ENCODE measurements around the gene FBXO33. TPM values are rescaled to one million over a fixed set of nuclear protein-coding genes. Genes with fewer than 3 reads are reported as not detected.

The FBXO33 gene
- total and polyA plus RNA-seq, 2 experiments from 2014 or later, result 9.0 to 21.4 TPM

- Histone ChIP-seq H3K9me2 (ENCODE audit: insufficient read depth) (no peaks in the 10 kb centered on the region), H3F3A (ENCODE audit: insufficient read depth) (peaks cover 23% of the 10 kb centered on the region; the same call in 1 of the 2 replicates), H4K20me1 (ENCODE audit: insufficient read depth) (0 out of 2 replicates have a peak, but pooled peaks cover 6% of the 10 kb centered on the region), H3K79me2 (ENCODE audit: insufficient read depth) (peaks cover 63% of the 10 kb centered on the region), H3K9ac (no peak overlapping the region), H3K4me2 (ENCODE audit: unreplicated experiment) (no peak overlapping the region), H3K9me3 (ENCODE audit: low read depth) (no peaks in the 10 kb centered on the region), H3K36me3 (ENCODE audit: low read depth) (peaks cover 2% of the 10 kb centered on the region; the same call in 1 of the 2 replicates), H3K27me3 (replicated peaks; ENCODE audit: insufficient read depth) (no peaks in the 10 kb centered on the region), H3K27ac (no peak overlapping the region), H3K4me3 (no peak overlapping the region), H3K4me1 (ENCODE audit: insufficient read depth) (peaks cover 15% of the 10 kb centered on the region), H2AFZ (no peak overlapping the region)
- WGBS, 2 experiments (ENCODE audit: low coverage in 1 of 2, low lambda C conversion rate in 2 of 2, missing lambda C conversion rate in 2 of 2), result 53 to 59% methylated on average over 4 of the region's 4 CpGs
- DNase-seq, result peak; percentile 83
- TF ChIP-seq EZH2phosphoT487 (IDR thresholded peaks at IDR 0.05; ENCODE audit: insufficient read depth, low read depth) (no peak), EZH2 (IDR thresholded peaks at IDR 0.05; ENCODE audit: insufficient read depth, poor library complexity, severe bottlenecking) (no peak)
- in situ Hi-C loops (cut with MboI), result no loop called here
Observed at GRCh38 chr14:39368261-39368959, 63.8 kb downstream of the FBXO33 start.

- H3K4me3 ChIP-seq, result no peak overlapping the region
- TF ChIP-seq EZH2 (IDR thresholded peaks at IDR 0.05; ENCODE audit: insufficient read depth, poor library complexity, severe bottlenecking), result no peak
- no peak for TF ChIP-seq EZH2phosphoT487 (IDR thresholded peaks at IDR 0.05; ENCODE audit: insufficient read depth, low read depth)
- peaks cover 7% of the 10 kb centered on the region for H3K4me1 ChIP-seq (ENCODE audit: insufficient read depth)
- 0 out of 2 replicates have a peak, but pooled peaks cover 8% of the 10 kb centered on the region for H4K20me1 ChIP-seq (ENCODE audit: insufficient read depth)
- peaks cover 14% of the 10 kb centered on the region; the same call in 1 of the 2 replicates for H3F3A ChIP-seq (ENCODE audit: insufficient read depth)
- H3K9me2 ChIP-seq (ENCODE audit: insufficient read depth), result no peaks in the 10 kb centered on the region
- in situ Hi-C loops (cut with MboI), result no loop called here
- H3K9me3 ChIP-seq (ENCODE audit: low read depth), result no peaks in the 10 kb centered on the region
- H3K9ac ChIP-seq, result no peak overlapping the region
- no peak overlapping the region for H3K4me2 ChIP-seq (ENCODE audit: unreplicated experiment)
- H3K27me3 ChIP-seq (replicated peaks; ENCODE audit: insufficient read depth), result no peaks in the 10 kb centered on the region
- H2AFZ ChIP-seq, result no peak overlapping the region
- no peak overlapping the region for H3K27ac ChIP-seq
- 36 to 49% methylated on average over 2 of the region's 2 CpGs for WGBS, 2 experiments (ENCODE audit: low coverage in 1 of 2, low lambda C conversion rate in 2 of 2, missing lambda C conversion rate in 2 of 2)
- DNase-seq, result no peak
- peaks cover 2% of the 10 kb centered on the region; the same call in 1 of the 2 replicates for H3K36me3 ChIP-seq (ENCODE audit: low read depth)
- H3K79me2 ChIP-seq (ENCODE audit: insufficient read depth), result peaks cover 68% of the 10 kb centered on the region
Observed at GRCh38 chr14:39367387-39367751, 64.9 kb downstream of the FBXO33 start.

- Histone ChIP-seq H3K27ac (no peak overlapping the region), H3K9me3 (ENCODE audit: low read depth) (no peaks in the 10 kb centered on the region), H4K20me1 (ENCODE audit: insufficient read depth) (0 out of 2 replicates have a peak, but pooled peaks cover 8% of the 10 kb centered on the region), H3K36me3 (ENCODE audit: low read depth) (peaks cover 2% of the 10 kb centered on the region; the same call in 1 of the 2 replicates), H2AFZ (no peak overlapping the region), H3K4me1 (ENCODE audit: insufficient read depth) (0 out of 2 replicates have a peak, but pooled peaks cover under 1% of the 10 kb centered on the region), H3K27me3 (replicated peaks; ENCODE audit: insufficient read depth) (no peaks in the 10 kb centered on the region), H3K4me3 (no peak overlapping the region), H3K79me2 (ENCODE audit: insufficient read depth) (peaks cover 74% of the 10 kb centered on the region), H3K9ac (no peak overlapping the region), H3K4me2 (ENCODE audit: unreplicated experiment) (no peak overlapping the region), H3F3A (ENCODE audit: insufficient read depth) (peaks cover 8% of the 10 kb centered on the region; the same call in 1 of the 2 replicates), H3K9me2 (ENCODE audit: insufficient read depth) (no peaks in the 10 kb centered on the region)
- WGBS, 2 experiments (ENCODE audit: low coverage in 1 of 2, low lambda C conversion rate in 2 of 2, missing lambda C conversion rate in 2 of 2), result 91 to 94% methylated on average over 10 of the region's 10 CpGs
- in situ Hi-C loops (cut with MboI), result no loop called here
- TF ChIP-seq EZH2 (IDR thresholded peaks at IDR 0.05; ENCODE audit: insufficient read depth, poor library complexity, severe bottlenecking) (no peak), EZH2phosphoT487 (IDR thresholded peaks at IDR 0.05; ENCODE audit: insufficient read depth, low read depth) (no peak)
- DNase-seq, result no peak
Observed at GRCh38 chr14:39366460-39367386, 65.5 kb downstream of the FBXO33 start.

GRCh38 chr14:39365354-39365753, 66.9 kb downstream of the FBXO33 start:
- no peak overlapping the region for H3K9ac ChIP-seq
- in situ Hi-C loops (cut with MboI), result no loop called here
- no peaks in the 10 kb centered on the region for H3K9me2 ChIP-seq (ENCODE audit: insufficient read depth)
- peaks cover 7% of the 10 kb centered on the region; the same call in 1 of the 2 replicates for H3F3A ChIP-seq (ENCODE audit: insufficient read depth)
- no peak overlapping the region for H2AFZ ChIP-seq
- no peak for DNase-seq
- 0 out of 2 replicates have a peak, but pooled peaks cover 8% of the 10 kb centered on the region for H4K20me1 ChIP-seq (ENCODE audit: insufficient read depth)
- H3K36me3 ChIP-seq (ENCODE audit: low read depth), result 0 out of 2 replicates have a peak, but pooled peaks cover 2% of the 10 kb centered on the region
- no peak overlapping the region for H3K27ac ChIP-seq
- H3K27me3 ChIP-seq (replicated peaks; ENCODE audit: insufficient read depth), result no peaks in the 10 kb centered on the region
- H3K9me3 ChIP-seq (ENCODE audit: low read depth), result no peaks in the 10 kb centered on the region
- H3K4me1 ChIP-seq (ENCODE audit: insufficient read depth), result no peaks in the 10 kb centered on the region
- no peak overlapping the region for H3K4me2 ChIP-seq (ENCODE audit: unreplicated experiment)
- peaks cover 88% of the 10 kb centered on the region for H3K79me2 ChIP-seq (ENCODE audit: insufficient read depth)
- WGBS, 2 experiments (ENCODE audit: low coverage in 1 of 2, low lambda C conversion rate in 2 of 2, missing lambda C conversion rate in 2 of 2), result 86 to 89% methylated on average over 1 of the region's 1 CpG
- no peak overlapping the region for H3K4me3 ChIP-seq
- TF ChIP-seq EZH2 (IDR thresholded peaks at IDR 0.05; ENCODE audit: insufficient read depth, poor library complexity, severe bottlenecking) (no peak), EZH2phosphoT487 (IDR thresholded peaks at IDR 0.05; ENCODE audit: insufficient read depth, low read depth) (no peak)

Measured in GM23248 (cell line).